Astrocyte (in vitro differentiated cells and primary cell): ENCODE data around the gene CACNA1C.

Source experiments
- CTCF ChIP-seq: IDR thresholded peaks from 2 replicates; pipeline ENCODE4 v1.5.1; 2011; ENCODE audit warnings: low read depth, mild to moderate bottlenecking, inconsistent platforms, low read length, moderate library complexity; ENCODE audit not compliant: insufficient read depth
- EZH2 ChIP-seq: IDR thresholded peaks from 2 replicates; pipeline ENCODE4 v1.6.1; 2012; ENCODE audit warnings: mild to moderate bottlenecking, low read length, inconsistent platforms; ENCODE audit not compliant: insufficient read depth

GRCh38 chr12:2431810-2432209, 379.0 kb downstream of the CACNA1C start:
- no peak for TF ChIP-seq EZH2
- TF ChIP-seq CTCF, result no peak
